Renal cortex interstitium (tissue), 11 donors: ENCODE results near the gene LIN7C. TPM values are rescaled to one million over a fixed set of nuclear protein-coding genes. Genes with fewer than 3 reads are reported as not detected.
"Not testable (repeated sequence)": the region's sequence is repeated elsewhere in the genome, so short reads cannot be mapped to it uniquely, and the experiment has no call there.

Source experiments
- DNase-seq, 11 donors: peaks; one replicate each; pipeline ENCODE4 v3.0.0-alpha.2; 2013; ENCODE audit warnings: low read depth in 9 of 11, low spot score in 4 of 11; ENCODE audit errors: extremely low read depth in 1 of 11
- polyA plus RNA-seq, 3 donors: library from polyadenylated mRNA; unstranded; fragments of 120-200 nt; gene quantifications; one replicate each; pipeline ENCODE4 v1.2.1, GENCODE V29; 2013; ENCODE audit not compliant: insufficient read length in 3 of 3

The LIN7C gene
- polyA plus RNA-seq, 3 donors = 19.3 to 27.0 (median 27.0) TPM

DNA sequence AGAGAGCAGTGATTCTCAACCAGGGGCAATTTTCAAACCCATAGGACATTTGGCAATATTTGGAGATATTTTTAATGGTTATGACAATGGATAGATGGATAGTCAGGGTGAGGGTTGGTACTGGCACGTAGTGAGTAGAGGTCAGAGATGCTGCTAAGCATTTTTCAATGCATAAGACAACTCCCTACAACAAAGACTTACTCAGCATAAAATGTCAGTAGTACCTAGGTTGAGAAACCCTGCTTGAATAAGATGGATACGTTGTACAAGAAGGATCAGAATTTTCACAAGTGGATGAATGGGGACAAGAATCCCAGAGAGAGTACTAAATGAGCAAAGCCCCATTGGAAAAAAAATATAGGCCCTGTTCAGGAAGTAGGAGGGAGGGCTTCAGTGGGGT lies 11.9 kb upstream of the LIN7C start:
- no peak for DNase-seq

DNA sequence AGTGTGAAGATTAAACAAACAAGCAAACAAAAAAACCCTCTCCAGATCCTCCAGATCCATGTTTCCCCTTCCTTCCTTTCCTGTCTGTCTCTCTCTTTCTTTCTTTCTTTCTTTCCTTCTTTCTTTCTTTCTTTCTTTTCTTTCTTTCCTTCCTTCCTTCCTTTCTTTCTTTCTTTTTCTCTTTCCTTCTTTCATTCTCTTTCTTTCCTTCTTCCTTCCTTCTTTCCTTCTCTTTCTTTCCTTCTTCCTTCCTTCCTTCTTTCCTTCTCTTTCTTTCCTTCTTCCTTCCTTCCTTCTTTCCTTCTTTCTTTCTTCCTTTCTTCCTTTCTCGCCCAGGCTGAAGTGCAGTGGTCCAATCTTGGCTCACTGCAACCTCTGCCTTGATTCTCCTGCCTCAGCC lies 10.9 kb upstream of the LIN7C start:
- DNase-seq = not testable (repeated sequence)

DNA sequence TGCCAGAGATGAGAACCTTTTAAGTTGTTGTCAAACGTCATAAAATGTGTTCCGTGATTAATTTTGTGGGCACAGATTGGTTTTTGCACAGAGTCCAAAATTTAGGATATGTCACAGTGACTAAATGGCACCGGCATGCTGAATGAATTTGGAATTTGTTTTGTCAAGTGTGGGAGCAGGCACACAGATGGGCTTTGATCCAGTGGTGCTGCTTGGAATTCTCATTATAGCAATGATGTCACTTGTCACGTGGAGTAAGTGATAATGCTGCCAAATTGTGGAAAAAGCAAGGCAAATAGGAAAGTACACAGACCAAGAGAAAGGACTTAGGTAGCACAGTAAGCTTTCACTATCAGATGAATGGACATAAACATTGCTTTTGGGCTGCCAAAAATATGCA lies 8.0 kb upstream of the LIN7C start:
- no peak for DNase-seq

DNA sequence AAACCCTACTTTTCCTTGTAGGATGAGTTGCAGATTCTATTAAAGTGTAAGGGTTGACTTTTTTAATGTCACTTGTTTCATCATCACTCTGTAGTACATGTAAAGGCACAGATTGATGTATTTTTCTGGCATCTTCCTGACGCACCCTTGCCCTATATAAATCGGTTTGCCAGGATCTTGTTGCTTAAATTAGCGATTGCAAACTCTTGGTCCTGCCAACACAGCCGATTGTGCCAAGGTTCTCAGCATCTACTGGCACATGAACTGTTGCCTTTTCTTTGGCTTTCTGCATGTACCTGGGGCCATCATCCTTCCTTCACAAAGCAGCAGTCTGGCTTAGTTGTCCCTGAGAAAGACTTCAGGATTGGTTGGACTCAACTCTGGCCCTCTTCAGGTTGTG lies 7.5 kb upstream of the LIN7C start:
- no peak for DNase-seq

DNA sequence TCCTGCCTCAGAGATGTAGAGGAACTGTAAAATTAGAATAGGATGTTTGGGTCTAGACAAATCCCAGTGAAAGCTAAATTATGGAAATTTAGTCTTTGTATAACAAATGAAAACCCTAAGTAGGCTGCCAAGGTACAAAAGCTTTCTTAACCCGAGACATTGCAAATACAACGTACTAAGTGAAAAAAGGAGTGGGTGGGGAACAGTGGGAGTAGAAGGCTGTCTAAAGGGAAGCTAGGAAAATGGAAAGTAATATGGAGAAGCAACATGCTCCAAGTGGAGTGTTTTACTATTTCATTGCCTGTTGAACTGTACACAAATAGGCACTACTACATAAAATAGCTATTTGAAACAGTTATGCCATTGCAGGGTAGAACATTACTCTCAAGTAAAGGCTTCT lies 6.8 kb upstream of the LIN7C start:
- no peak for DNase-seq

DNA sequence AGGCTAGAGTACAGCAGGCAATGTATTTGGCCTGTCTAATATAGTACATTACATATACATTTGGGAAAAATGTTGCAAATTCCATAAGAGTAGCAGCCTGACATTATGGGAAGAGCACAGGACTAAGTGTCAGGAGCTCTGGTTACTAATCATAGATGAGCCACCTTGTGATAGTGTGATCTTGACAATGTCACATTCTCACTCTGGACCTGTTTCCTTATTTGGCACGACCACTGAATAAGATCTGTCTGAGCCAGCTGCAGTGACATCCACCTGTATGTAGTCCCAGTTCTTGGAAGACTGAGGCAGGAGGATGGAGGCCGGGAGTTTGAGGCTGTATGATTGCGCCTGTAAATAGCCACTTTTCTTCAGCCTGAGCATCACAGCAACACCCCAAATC lies 5.7 kb upstream of the LIN7C start:
- DNase-seq = no peak

DNA sequence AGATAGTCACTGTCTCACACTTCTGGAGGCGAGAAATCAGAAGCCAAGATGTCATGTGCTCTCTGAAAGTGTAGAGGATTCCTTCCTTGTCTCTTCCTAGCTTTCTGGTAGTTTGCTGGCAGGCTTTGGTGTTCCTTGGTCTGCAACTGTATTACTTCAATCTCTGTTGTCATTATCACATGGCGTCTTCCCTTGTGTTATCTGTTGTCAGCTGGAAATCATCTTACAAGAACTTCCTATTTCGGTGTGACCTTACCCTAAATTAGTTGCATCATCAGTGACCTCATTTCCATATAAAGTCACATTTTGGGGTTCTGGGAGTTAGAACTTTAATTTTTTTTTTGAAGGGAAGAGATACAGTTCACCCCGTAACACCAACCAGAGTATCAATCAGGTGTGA lies 3.3 kb upstream of the LIN7C start:
- DNase-seq = no peak

DNA sequence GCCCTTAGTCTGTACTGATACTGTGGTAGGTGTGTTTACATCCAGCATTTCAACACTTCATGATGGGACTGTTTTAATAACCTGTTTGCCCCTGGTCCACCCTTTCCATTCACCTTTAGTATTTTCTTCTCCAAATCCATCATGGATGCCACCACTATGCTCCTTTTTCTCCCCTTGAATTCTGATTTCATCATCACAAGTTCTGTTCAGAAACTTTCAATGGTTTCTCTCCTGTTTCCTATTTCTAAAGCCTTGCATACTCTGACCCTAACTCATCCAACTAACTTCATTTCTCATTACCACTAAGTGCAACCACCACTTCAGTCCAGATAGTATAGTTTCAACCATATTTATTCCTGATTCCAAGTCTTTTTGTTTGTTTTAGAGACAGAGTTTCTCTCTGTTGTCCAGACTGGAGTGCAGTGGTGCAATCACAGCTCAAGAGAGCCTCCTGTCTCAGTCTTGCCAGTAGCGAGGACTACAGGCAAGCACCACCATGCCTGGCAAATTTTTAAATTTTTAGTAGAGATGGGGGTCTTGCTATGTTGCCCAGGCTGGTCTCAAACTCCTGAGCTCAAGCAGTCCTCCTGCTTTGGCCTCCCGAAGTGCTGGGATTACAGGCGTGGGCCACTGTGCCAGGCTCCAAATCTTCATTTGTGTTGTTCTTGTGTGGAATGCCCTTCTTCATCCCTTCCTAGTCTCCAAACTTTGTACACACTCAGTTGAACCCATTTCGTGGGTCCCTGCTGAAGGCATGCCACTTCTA lies 1.2 kb upstream of the LIN7C start:
- no peak for DNase-seq

DNA sequence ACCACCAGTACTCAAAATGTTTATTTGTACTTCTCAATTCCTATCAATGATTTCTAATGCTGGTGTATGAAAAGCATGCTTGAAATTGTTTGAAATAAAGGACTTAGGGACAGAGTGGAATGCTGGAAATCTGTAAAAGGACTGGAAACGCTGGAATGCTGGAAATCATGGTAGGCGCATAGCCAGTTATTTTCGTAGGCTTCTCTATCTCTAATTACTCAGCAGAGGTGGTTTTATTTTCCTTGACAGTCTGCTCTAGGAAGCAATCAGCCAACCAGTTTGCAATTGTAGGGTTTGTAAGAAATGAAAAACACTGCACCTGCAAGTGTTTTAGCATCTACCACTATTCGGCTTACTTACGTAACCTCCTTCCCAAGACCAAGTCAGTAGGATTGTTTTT lies 788 bp downstream of the LIN7C start:
- DNase-seq = peak in 2 of 11 donors; percentile 8 to 13

DNA sequence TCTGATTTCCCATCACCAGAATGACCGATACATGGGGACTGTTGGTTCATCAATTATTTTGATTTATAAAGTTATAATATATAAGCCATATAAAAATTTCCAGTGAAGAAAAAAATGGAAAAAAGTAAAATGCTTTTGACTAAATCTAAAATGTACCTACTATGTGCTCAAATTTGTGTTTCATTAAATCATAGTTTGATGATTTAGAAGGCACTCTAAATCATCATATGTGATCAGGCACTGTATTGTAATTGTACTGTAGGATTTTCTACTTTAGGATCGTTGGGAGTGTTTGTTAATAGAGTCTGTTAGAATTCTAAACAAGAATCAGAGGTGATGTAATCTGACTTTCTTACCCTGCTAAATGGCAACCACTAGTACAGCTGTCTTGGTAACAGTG lies 2.4 kb downstream of the LIN7C start:
- no peak for DNase-seq

DNA sequence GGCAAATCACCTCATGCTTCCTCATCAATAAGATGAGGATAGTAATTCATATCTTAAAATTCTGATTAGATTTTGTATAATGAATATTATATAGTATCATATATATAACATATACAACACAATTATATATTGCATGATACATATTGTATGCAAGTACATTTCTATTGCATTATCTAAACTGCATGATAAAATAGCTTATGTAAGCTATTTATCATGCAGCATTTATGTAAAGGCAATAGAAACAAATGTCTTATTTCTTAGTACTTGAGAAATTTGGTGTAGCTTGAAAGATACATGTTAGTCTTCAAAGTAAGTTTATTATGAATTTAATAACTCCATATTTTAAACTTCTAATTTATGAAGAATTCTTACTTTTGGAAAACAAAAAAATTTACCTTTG lies 5.5 kb downstream of the LIN7C start:
- no peak for DNase-seq

DNA sequence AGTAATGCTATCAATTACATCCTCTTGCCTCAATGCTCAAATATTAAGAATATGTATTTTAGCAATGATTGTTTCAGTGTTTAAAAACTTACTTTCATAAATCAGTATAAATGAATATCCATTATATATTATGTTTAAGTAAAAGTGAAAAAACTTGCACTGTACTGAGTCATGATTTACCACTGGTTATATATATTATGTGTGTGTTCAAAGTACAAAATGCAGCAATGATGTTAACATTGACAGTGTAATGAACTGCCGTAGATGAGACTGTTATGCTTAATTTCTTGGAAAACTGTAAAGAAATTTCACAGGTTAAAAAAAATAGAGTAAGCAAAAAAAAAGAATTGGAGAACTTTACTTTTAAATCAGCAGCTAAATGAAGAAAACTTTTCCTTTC lies 8.7 kb downstream of the LIN7C start:
- DNase-seq = no peak

DNA sequence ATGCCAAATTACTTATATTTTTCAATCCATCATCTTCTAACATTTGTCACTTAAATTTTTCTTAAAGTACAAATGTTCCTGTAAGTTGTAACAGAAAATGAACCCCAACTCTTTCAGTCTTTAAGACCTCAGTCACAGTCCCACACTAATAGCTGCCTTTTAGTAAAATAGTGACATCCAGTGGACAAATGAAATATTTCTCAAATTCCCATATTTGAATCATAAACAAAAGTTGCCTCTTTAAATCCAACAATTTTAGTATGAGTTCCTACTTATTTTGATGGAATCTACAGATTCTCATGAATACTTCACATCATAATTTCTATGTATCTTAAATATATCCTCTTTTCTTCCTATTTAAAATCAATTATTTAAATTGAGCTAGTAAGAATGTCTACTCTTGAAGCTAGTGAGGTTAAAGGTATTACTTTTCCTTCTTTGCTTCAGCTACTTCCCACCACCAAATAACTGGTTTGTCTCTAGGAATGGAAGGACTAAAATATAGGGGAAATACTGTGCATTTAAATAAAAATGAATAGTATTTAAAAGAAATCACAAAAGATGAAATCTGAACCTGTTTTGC lies 9.2 kb downstream of the LIN7C start:
- DNase-seq = no peak

DNA sequence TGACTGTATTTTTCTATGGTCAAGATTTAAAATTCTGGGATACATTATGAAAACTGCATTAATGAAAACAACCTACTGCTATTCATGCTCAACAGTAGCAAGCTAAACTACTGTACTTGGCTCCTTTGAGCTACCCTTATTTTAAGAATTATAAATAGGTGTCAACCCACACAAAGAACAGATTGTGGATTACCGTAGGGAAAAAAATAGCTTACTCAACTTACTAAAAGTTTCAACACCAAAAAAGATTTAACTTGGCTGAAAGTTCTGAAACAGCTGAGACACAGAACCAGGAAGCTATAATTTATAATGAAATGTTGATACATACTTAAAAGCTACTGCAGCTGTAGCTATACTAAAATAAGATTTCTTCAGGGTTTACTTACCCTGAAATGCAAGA lies 10.1 kb downstream of the LIN7C start:
- peak in 2 of 11 donors; percentile 22 to 23 for DNase-seq

DNA sequence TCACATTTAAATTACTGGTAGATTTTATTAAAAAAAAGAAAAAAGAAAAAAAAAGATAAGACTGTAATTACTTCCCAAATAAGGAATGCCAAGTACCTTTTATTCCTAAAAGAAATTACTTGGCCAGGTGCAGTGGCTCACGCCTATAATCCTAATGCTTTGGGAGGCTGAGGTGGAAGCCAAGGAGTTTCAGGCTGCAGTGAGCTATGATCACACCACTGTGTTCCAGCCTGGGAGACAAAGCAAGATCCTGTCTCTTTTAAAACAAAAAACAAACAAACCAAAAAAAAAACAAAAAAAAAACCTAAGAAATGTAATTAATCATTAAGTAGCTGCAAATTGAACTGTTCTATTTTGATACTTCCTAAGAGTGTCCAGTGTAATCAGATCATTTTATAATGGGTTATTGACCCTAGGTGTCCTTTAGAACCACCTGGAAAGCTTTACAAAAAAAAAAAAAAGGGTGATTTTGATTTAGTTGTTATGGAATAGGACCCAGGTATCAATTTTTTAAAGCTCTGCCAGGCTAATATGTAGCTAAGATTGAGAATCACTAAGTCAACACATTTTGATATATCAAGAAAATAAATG lies 10.8 kb downstream of the LIN7C start:
- DNase-seq = no peak

DNA sequence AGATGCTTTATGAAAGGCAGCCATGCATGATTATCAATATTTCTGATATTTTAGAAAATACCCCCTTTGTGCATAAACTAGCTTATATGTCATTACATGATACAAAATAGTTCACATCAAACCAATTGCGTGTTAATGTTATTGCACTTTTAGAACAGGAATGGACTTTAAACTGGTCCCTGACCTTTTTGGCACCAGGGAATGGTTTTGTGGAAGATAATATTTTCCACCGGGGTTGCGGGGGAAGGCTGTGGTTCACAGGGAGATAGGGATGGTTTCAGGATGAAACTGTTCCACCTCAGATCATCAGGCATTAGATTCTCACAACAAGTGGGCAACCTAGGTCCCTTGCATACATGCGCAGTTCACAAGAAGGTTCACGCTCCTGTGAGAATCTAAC lies 17.5 kb downstream of the LIN7C start:
- no peak for DNase-seq

DNA sequence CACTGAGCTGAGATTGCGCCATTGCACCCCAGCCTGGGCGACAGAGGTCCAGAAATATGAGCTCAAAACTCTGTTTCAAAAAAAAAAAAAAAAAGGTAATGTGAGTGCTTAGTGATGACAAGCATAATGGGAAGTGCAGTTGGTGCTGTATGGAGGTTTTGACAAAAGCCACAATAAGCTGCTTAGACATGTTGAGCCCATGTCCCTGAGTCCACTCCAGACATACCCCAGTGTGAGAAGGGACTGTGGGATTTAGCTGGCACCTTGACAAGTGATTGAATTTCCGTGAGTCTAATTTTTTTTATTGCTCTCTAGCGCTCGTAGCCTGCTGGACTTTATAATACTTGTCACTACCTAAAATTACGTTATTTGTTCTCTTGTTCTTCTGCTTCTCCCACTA lies 18.9 kb downstream of the LIN7C start:
- no peak for DNase-seq

DNA sequence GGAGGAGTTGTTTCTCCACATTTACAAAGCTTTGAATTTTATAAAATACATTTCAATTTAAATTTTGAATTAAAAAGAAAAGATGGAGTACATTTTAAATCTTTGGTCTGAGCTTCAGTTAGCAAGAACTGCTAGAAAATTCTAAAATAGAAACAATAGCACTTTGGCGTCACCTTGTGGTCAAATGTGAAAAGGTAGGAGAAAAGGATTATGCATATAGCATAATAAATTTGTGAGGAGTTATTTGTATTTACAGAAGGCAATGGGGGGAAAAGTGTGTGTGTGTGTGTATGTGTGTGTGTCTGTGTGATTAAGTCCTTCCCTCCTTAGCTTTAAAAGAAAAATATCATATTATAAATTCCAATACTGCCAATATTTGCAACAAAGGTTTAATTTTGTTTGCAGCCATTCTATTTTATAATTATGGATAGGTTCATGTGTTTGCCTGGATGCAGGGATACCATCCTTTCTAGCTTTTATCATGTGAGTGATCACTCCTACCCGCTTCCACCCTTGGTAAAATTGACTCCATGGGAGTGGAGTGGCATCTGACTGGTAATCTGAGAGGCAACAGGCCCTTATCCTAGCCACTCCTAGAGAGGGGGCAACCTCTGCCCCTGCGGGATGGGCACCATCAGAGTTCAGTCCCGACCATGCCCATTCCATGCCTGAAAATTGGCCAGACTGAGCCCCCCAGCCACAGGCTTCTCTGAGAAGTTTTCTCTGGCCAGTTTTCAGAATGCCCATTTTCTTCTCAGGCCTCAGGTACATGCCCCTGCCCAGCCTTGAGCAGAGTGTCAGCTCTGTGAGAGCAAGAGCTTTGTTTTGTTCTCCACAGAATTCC lies 20.4 kb downstream of the LIN7C start:
- peak in 1 of 11 donors; percentile 72 for DNase-seq

DNA sequence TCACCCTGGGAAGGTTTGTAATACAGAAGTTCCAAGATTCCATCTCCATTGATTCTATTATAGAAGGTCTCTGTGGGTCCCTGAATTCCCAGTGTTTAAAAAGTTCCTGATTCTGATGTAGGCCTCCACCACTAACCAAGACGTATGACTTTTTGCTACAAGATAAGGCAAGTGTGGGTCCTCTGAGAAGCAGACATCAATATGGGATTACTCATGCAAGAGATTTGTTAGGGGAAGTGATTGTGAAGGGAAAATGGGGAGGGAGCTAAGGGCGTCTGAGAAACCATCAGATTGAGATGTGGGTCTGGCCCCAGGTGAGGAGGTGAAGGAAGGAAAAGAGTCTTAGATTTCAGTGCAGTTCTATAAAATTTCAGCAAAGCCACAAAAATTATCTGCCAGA lies 23.8 kb downstream of the LIN7C start:
- DNase-seq = no peak

DNA sequence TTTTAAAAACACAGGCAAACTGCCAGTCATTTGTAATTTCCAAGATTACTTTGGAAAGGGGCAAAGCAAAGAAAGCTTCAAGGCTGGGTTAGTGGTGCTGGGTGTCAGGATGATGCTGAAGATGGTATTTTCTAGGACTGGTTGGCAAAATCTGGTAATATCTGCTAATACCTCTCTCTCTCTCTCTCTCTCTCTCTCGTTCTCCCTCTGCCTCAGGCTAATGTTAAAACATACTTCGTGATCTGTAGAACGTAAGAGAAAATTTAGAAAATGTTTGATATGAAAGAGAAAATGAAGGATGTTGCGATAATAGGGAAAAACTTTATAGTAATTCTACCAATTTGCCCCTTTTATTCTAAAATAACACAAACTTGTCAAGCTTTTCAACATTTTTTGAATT lies 24.6 kb downstream of the LIN7C start:
- DNase-seq = no peak
